ENCODE measurements around the gene FRS2.
A peak's percentile ranks its signal among the peaks of the same experiment; 100 is the strongest.

FRS2 gene, protein sequence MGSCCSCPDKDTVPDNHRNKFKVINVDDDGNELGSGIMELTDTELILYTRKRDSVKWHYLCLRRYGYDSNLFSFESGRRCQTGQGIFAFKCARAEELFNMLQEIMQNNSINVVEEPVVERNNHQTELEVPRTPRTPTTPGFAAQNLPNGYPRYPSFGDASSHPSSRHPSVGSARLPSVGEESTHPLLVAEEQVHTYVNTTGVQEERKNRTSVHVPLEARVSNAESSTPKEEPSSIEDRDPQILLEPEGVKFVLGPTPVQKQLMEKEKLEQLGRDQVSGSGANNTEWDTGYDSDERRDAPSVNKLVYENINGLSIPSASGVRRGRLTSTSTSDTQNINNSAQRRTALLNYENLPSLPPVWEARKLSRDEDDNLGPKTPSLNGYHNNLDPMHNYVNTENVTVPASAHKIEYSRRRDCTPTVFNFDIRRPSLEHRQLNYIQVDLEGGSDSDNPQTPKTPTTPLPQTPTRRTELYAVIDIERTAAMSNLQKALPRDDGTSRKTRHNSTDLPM

DNA sequence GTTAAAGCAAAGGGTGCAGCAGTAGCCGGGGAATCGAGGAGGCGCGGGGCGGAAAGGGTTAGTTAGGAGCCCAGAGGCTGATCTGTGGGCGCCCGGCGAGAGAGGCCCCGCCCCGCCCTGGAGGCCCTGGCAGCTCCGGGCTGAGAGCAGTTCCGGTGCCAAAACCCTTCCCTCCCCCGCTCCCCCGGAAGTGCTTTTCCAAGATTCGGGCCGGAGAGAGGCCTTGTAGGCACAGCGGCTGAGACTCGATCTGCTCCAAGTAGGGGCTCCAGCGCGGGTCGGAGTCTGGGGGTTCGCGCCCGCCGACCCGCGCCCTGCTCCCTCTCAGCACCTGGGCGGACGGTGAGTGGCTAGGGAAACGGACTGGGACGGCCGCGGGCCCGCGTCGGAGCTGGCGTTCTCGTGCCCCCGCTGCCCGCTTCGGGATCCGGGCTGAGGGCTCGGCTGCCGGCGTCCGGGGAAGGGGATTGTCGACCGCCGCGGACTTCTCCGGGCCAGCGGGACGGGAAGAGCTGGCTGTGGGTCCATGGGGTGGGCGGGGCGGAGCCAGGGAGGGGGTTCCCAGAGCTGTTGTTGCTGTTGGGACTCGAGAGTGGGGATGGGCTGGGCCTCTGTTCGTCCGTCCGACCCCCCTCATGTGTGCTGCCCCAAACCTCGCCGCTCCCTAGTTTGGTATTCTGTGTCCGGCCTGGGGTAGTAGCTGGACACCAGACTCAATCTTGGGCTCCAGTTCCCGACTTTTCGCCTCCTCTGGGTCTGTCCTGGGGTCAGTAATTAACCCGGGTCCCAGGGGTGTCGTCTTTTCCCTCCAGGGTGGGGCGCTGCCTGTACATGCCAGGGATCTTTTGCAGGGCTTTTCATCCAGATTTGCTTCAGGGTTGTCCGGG, at the start of gene FRS2:
FRS2 (plus strand) TSS at position 200 of the 887 bp plus-strand sequence. CDS start 98,643 bp downstream, outside the sequence.
- no peaks in the 10 kb centered on the region for H3K27me3 Mint-ChIP-seq
- CTCF ChIA-PET = interaction anchor here (0.7 to 1.4 kb wide), 2 partner anchors 98 to 101 kb away, joined by 3 to 10 read pairs; no protein-coding TSS in a partner anchor
- peak within 1 kb of the TSS; percentile 95 for H3K27ac Mint-ChIP-seq
- peaks cover 8% of the 10 kb centered on the region for H3K36me3 Mint-ChIP-seq
- H3K4me1 Mint-ChIP-seq = peaks cover 34% of the 10 kb centered on the region
- peak within 1 kb of the TSS; percentile 97 for H3K4me3 Mint-ChIP-seq
- peak; percentile 92 for DNase-seq
- H3K9me3 Mint-ChIP-seq = no peaks in the 10 kb centered on the region

DNA sequence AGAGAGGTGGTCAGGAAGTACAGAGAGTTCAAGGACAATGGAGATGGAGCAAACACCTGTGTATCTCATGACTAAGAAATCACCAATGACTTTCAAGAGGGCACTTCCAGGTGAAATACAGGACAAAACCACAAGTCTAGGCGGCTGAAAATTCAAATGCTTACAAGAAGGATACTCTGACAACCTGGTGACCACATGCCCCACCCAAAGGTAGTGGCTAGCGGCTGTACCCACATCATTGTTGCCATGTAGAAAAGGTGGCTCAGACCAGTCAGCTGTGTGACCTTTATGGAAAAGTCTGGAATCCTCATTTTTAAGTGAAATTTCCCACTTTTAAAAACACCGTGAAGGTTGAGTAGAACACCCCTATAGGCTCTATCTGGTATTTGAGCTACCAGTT, 48.6 kb upstream of the FRS2 start:
- DNase-seq = no peak
- Mint-ChIP-seq H3K4me3 (no peak overlapping the region), H3K27ac (no peak overlapping the region), H3K4me1 (no peaks in the 10 kb centered on the region), H3K27me3 (no peaks in the 10 kb centered on the region), H3K9me3 (no peaks in the 10 kb centered on the region), H3K36me3 (no peaks in the 10 kb centered on the region)
- CTCF ChIA-PET = interaction anchor here (0.6 kb wide), 1 partner anchor 160 kb away, joined by 3 read pairs; no protein-coding TSS in a partner anchor

DNA sequence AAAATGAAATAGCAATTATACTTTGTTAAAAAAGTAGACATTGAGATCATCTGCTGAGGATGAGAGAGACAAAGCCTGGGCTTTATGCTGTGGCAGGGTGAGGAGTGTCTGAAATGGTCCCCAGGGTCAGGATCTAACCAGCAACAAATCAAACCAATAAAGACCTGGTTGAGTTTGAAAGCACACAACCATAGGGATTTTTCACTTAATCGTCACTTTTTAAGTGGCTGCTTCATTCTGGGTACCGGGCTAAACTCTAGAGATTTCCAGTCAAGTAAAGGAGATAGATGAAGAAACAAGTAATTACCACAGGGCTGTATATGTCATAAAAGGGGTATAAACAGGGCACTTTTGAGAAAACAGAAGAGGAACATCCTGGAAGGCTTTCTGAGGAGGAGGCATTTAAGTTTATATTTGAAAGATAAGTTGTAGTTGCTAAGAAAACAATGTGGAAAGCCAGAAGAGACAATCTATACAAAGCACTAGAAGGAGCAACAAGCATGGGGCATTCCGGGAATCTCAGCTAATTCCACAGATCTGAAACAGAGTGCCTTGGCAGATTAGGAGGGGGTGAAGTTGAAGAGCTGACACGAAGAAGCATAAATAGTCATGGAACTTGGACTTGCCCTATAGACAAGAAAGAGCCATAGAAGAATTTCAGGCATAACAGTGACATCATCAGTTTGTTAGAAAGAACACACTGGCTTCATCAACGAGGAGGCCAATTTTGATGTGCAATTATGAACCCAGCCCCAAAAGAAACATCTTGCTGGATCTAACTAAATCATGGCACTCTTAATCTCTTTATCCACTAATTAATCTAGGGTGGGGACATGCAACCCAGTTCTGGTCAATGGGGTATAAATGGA, 46.9 kb upstream of the FRS2 start:
- Mint-ChIP-seq H3K4me1 (no peaks in the 10 kb centered on the region), H3K4me3 (no peak overlapping the region), H3K27ac (no peak overlapping the region), H3K9me3 (no peaks in the 10 kb centered on the region), H3K27me3 (no peaks in the 10 kb centered on the region), H3K36me3 (no peaks in the 10 kb centered on the region)
- no peak for DNase-seq
- CTCF ChIA-PET = no interaction called here

GRCh38 chr12:69425417-69425816, 44.8 kb upstream of the FRS2 start:
- no peaks in the 10 kb centered on the region for H3K9me3 Mint-ChIP-seq
- no peak overlapping the region for H3K27ac Mint-ChIP-seq
- no peak overlapping the region for H3K4me3 Mint-ChIP-seq
- DNase-seq = no peak
- no peaks in the 10 kb centered on the region for H3K4me1 Mint-ChIP-seq
- CTCF ChIA-PET = no interaction called here
- H3K36me3 Mint-ChIP-seq = no peaks in the 10 kb centered on the region
- no peaks in the 10 kb centered on the region for H3K27me3 Mint-ChIP-seq

GRCh38 chr12:69428351-69429073, 41.7 kb upstream of the FRS2 start:
- CTCF ChIA-PET = no interaction called here
- H3K27ac Mint-ChIP-seq = no peak overlapping the region
- H3K27me3 Mint-ChIP-seq = no peaks in the 10 kb centered on the region
- no peaks in the 10 kb centered on the region for H3K4me1 Mint-ChIP-seq
- H3K9me3 Mint-ChIP-seq = no peaks in the 10 kb centered on the region
- no peaks in the 10 kb centered on the region for H3K36me3 Mint-ChIP-seq
- H3K4me3 Mint-ChIP-seq = no peak overlapping the region
- DNase-seq = no peak

GRCh38 chr12:69430942-69431590, 39.1 kb upstream of the FRS2 start:
- CTCF ChIA-PET = no interaction called here
- Mint-ChIP-seq H3K36me3 (no peaks in the 10 kb centered on the region), H3K27ac (no peak overlapping the region), H3K27me3 (no peaks in the 10 kb centered on the region), H3K4me1 (no peaks in the 10 kb centered on the region), H3K9me3 (no peaks in the 10 kb centered on the region), H3K4me3 (no peak overlapping the region)
- no peak for DNase-seq

- no peaks in the 10 kb centered on the region for H3K27me3 Mint-ChIP-seq
- H3K36me3 Mint-ChIP-seq = no peaks in the 10 kb centered on the region
- H3K27ac Mint-ChIP-seq = no peak overlapping the region
- H3K4me3 Mint-ChIP-seq = no peak overlapping the region
- H3K4me1 Mint-ChIP-seq = no peaks in the 10 kb centered on the region
- no peak for DNase-seq
- CTCF ChIA-PET = no interaction called here
- no peaks in the 10 kb centered on the region for H3K9me3 Mint-ChIP-seq
Observed at GRCh38 chr12:69431591-69432222, 38.5 kb upstream of the FRS2 start.

DNA sequence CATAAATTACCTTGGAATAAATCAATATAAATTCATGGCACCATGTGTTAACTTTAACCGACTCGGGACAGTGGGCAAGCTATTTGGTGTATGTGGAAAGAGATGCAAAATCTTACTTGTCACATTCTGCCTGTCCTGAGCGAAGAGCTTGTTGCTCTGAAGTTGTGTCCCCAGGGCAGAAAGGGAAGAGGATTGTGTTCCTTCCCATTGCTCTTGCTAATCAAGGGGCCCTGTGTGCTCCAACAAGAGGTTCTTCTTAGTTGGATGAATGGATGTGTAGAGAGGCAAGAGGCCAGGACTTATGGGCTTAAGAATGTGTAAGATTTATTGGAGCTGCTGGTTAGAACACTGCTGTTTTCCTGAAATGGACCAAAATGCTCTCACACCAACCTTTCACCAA, 36.5 kb upstream of the FRS2 start:
- no peaks in the 10 kb centered on the region for H3K4me1 Mint-ChIP-seq
- H3K36me3 Mint-ChIP-seq = no peaks in the 10 kb centered on the region
- no peak overlapping the region for H3K27ac Mint-ChIP-seq
- no peak for DNase-seq
- H3K27me3 Mint-ChIP-seq = no peaks in the 10 kb centered on the region
- no peak overlapping the region for H3K4me3 Mint-ChIP-seq
- no peaks in the 10 kb centered on the region for H3K9me3 Mint-ChIP-seq
- CTCF ChIA-PET = no interaction called here

DNA sequence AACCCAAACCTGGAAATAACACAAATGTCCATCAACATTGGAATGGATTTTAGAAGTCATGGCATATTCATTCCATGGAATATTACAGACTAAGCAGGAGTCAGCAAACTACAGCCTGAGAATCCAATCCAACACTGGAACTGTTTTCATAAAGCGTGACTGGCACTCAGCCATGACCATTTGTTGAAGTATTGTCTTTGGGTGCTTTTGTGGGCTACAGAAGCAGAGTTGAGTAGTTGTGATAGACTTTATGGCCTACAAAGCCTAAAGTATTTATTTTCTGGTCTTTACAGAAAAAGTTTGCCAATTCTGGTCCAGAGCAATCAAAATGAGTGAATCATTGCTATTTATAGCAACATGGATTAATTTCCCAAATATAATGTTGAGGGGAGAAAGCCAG, 34.5 kb upstream of the FRS2 start:
- CTCF ChIA-PET = no interaction called here
- no peaks in the 10 kb centered on the region for H3K9me3 Mint-ChIP-seq
- H3K27me3 Mint-ChIP-seq = no peaks in the 10 kb centered on the region
- H3K27ac Mint-ChIP-seq = no peak overlapping the region
- H3K4me3 Mint-ChIP-seq = no peak overlapping the region
- DNase-seq = no peak
- H3K4me1 Mint-ChIP-seq = no peaks in the 10 kb centered on the region
- H3K36me3 Mint-ChIP-seq = no peaks in the 10 kb centered on the region

GRCh38 chr12:69437073-69437472, 33.1 kb upstream of the FRS2 start:
- DNase-seq = no peak
- H3K9me3 Mint-ChIP-seq = no peaks in the 10 kb centered on the region
- no peak overlapping the region for H3K27ac Mint-ChIP-seq
- CTCF ChIA-PET = no interaction called here
- no peaks in the 10 kb centered on the region for H3K4me1 Mint-ChIP-seq
- no peaks in the 10 kb centered on the region for H3K36me3 Mint-ChIP-seq
- no peak overlapping the region for H3K4me3 Mint-ChIP-seq
- no peaks in the 10 kb centered on the region for H3K27me3 Mint-ChIP-seq

GRCh38 chr12:69438539-69438938, 31.6 kb upstream of the FRS2 start:
- Mint-ChIP-seq H3K27ac (no peak overlapping the region), H3K9me3 (no peaks in the 10 kb centered on the region), H3K4me3 (no peak overlapping the region), H3K27me3 (no peaks in the 10 kb centered on the region), H3K36me3 (no peaks in the 10 kb centered on the region), H3K4me1 (no peaks in the 10 kb centered on the region)
- CTCF ChIA-PET = interaction anchor here (1.3 kb wide), 1 partner anchor 133 kb away, joined by 3 read pairs; no protein-coding TSS in a partner anchor
- DNase-seq = no peak

DNA sequence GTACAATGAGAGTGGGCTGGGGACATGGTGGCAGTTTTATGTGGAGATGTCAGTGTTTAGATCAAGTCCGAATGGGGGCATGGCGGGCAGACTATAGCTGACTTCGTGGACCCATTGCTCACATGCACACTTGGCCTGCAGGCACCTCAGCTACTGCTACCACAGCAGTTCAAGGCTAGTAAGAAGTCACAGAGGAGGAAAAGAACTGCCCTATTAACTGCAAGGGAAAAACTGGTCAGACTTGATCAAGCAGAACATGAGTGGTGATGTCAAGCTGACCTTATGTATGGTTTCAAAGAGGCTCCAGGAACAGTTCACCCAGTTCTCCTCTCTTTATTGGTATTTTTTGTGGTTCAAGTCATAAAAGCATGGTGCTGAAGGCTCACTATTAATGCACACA, 30.2 kb upstream of the FRS2 start:
- no peak overlapping the region for H3K4me3 Mint-ChIP-seq

DNA sequence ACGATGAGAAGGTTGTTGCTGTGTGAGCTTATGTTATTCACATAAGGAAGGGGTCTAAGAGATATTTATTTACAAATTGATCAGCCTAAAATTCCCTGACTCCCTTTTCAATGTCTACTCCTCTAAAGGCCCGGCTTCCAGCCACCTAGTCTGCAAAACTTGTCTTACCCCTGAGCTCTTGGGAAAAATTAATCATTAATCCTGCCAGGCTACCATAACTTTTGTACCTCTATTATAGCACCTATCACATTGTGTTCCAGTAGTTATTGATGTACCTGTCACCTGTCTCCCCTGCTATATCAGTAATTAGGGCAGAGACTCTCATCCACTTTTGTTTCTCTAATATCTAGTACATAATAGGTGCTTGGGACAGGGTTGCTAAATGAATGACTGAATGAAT, 29.3 kb upstream of the FRS2 start:
- no peaks in the 10 kb centered on the region for H3K9me3 Mint-ChIP-seq
- H3K27ac Mint-ChIP-seq = no peak overlapping the region
- no peak overlapping the region for H3K4me3 Mint-ChIP-seq
- no peaks in the 10 kb centered on the region for H3K36me3 Mint-ChIP-seq
- CTCF ChIA-PET = no interaction called here
- H3K27me3 Mint-ChIP-seq = no peaks in the 10 kb centered on the region
- no peaks in the 10 kb centered on the region for H3K4me1 Mint-ChIP-seq
- DNase-seq = no peak

More for the DNA sequence above, 30.2 kb upstream of the FRS2 start:
- no peak overlapping the region for H3K27ac Mint-ChIP-seq
- H3K9me3 Mint-ChIP-seq = no peaks in the 10 kb centered on the region
- CTCF ChIA-PET = no interaction called here
- H3K27me3 Mint-ChIP-seq = no peaks in the 10 kb centered on the region
- H3K36me3 Mint-ChIP-seq = no peaks in the 10 kb centered on the region
- no peak for DNase-seq
- H3K4me1 Mint-ChIP-seq = no peaks in the 10 kb centered on the region
